Measurements from ENCODE around the gene MAGOH.
A peak's percentile ranks its signal among the peaks of the same experiment; 100 is the strongest.
"Not testable (repeated sequence)": the region's sequence is repeated elsewhere in the genome, so short reads cannot be mapped to it uniquely, and the experiment has no call there.

MAGOH gene

DNA sequence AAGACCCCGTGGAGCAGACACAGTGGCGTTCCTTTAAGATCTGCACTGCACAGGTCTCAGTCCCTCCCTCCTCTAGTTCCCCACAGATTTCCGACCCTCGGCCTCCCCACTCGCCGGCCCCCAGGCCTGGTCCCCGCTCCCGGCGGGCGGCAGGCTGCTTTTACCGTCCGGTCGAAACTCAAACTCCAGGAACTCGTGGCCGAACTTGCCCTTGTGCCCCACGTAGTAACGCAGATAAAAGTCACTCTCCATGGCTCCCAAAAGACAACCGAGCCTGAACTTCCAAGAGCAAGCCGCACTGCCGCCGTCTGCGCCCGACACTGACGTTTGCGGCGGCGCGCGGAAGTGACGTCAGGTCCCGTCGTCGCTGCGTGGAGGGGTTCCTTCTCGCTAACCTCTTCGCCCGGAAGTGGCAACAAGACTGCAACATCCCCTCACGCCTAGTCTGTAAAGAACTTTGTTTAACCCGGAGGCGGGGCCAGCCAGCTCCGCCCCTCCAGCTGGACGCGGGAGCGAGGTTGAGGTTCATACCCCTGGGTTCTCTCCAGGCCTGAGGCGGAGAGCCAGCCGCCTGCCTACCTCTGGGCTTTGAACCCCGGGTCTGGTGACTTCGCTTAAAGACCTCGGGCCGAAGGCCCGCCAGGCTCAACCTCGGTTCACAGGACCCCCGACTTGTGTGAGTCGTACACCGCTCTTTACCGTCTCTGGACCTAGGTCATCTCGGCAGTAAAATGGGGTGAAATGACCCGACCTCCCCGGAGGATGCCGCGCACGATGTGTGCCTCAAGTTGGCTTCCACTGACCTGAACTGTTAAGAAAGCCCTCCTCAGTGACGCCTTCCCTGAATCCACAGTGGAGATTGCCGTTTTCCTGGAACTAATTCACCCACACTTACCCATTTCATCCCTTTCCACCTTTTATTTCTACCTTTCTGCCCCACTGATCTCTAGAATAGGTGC is at the start of gene MAGOH:
MAGOH (minus strand) TSS at position 322 of the 959 bp plus-strand sequence; CDS start at position 252, 70 bp downstream.
- peak; percentile 81 for DNase-seq

- no peak for DNase-seq
These were observed 48.6 kb upstream of the MAGOH start for GRCh38 chr1:53286955-53287354.

DNA sequence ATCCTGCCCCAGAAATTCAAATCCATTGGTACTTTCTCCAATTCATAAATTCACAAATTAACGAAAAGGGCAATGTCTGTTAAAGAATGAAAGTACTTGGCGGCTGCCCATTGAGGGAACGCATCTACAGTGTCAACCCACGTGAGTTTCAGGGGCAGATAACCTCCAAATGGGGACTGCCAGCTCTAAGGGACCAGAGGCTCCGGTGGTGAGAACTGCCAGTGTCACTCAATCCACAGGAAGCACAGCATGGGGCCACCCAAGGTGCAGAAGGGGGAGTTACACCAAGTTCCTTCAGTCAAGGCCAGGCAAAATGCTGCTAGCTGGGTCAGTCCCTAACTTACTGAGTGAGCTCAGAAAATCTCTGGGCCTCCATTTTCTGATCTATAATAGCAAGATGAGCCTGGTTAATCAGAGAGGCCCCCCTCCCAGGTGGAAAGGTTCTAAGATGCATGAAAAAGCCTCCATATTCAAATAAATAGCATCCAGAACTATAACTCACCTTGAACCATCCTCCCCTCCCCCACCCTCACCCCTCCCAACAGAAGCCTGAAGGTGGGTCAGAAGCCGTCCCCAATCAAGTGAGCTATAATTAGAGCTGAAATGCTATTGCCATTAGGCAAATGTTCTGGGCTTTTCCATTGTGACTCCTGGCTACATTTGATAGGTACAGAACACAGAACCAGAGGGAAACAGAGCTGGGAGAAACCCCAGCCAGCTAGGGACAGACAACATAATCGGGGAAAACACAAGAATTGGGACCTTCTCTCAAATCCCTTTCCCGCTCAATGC is 47.8 kb upstream of the MAGOH start:
- no peak for DNase-seq

DNA sequence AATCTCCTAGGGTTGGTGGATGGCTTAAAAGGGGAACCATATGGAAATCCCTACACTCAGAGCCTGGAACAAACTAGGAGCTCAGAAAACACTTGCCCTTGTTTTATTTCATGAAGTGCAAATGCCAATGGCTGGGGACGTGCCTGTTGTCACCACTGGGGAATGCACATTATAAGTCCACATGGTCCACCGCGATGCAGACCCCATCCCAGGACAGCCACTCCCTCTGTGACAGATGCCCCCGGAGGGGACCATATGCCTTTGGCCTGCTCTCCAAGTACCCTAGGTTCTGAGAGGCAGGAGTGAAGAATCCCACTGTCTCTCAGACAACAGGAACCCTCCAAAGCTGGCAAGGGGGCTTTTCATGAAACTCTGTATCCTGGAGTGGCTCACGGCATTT is 47.2 kb upstream of the MAGOH start:
- DNase-seq, result no peak

DNA sequence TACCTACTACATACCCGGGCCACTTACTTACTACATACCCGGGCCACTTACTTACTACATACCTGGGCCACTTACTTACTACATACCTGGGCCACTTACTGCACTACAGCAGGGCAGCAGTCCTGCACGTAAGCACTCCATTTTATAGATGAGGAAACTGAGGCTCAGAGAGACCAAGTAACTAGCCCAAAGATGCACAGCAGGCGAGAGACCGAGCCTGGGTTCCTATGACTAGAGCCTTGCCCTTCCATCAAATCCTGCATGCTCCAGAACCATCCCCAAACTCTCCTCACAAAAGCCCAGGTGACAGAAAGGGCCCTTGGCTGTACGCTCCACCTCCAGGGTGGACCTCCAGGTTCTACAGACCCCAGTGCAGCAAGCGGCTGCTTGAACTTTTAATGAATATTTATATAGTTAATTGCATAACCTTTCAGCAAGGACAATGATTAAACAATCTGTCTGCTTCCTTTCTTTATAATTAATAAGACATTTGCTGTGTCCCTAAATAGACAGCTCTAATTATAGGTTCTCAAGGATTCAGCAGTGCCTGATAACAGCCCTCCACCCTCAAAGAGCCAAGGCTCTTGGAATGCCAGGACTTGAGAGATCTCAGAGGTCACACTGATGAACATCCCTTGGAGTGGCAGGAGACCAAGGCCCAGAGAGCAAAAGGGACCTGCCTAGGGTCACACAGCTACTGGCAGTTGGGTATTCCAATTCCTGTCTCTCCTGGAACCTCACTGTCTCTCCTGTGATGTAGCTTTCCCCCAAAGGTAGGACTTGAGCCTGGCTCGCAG is 46.1 kb upstream of the MAGOH start:
- DNase-seq, result no peak

- DNase-seq, result not testable (repeated sequence)
These were observed 44.8 kb upstream of the MAGOH start for GRCh38 chr1:53283156-53283555.

DNA sequence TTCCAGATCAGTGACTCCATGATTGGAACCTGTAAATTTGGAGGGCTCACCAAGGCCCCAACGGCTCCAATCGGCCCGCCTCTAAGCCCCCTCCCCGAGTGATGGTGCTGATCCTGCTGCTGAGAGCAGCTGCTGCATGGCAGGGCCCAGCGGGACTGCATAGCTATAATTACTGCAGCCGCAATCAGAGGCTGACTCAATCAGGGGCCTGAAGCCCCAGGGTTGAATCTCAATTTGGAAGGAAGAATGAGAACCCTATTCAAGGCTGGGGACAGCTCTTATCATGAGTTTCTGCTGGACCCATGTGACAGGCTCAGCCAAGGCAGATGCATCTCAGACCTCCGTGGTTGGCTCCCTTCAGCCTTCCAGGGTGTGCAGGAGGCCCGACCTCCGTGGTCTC is 42.8 kb upstream of the MAGOH start:
- no peak for DNase-seq

- no peak for DNase-seq
These were observed 42.2 kb upstream of the MAGOH start for GRCh38 chr1:53280496-53280895.

- no peak for DNase-seq
These were observed 41.2 kb upstream of the MAGOH start for GRCh38 chr1:53279296-53280200.

DNA sequence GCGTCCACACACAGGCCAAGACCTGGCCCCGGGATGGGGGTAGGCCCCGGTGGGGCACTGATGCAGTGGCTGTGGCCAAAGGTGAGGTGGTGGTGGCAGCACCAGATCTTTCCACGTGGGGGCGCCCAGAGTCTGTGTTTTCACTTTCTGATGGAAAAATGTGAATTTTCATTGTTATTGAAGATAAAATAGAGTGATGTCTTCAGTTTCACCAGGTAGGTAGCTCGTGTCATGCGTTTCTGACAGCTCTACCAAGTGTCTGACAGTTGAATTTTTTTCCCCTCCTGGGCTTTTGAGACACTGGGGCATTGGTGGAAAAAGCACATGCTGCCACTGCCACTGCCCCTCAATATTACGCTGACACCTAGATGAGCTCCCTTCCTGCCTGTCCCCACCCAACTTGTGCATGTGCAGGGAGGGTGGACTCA is 40.0 kb upstream of the MAGOH start:
- DNase-seq, result no peak

- DNase-seq, result no peak
These were observed 39.0 kb upstream of the MAGOH start for GRCh38 chr1:53277326-53277725.

DNA sequence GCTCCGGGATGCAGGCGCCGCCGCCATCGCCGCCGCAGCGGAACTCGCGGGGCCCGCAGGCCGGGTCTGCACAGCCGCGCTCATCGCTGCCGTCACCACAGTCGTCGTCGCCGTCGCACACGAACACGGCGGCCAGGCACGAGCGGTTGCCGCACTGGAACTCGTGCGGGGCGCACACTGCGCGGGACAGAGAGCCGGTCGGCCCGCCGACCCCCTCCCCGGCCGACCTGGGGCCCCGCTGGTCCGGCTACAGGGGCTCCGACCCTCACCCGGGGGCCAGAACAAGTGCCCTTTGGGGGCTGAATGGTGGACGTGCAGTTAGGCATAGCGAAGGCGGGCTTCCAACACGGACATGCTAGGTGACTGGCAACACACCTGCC is 38.6 kb upstream of the MAGOH start:
- DNase-seq, result no peak

DNA sequence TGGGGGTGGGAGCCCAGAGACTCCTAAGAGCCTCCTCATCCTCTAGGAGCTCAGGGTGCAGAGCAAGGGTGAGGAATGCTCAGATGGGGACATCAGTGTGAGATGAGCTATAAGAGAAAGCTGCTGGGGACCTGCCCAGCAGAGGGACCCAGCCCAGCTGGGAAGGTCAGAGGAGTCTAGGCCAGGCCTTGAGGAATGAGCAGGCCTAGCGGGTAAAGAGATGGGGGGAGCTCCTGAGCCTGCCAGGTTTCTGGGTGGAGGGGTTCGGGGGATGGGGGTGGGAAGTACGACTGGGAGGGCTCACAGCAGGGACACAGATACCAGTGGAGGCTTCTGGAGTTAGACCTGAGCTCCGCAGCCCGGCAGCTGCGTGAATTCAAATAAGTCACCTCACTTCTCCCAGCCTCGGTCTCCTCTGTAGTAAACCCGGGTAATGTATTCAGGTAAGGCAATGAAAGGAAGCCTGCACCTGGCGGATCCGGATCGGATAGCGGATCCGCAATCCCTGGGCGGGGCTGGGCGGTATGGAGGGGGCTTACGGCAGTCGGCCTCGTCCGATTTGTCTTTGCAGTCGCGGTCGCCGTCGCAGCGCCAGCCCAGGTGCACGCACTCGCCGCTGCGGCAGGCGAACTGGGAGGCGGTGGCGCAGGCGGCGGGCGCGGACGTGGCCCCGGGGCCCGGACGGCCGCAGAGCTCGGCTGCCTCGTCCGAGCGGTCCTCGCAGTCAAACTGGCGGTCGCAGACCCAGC is 38.0 kb upstream of the MAGOH start:
- DNase-seq, result no peak

GRCh38 chr1:53275566-53275965 is 37.2 kb upstream of the MAGOH start:
- DNase-seq, result no peak

DNA sequence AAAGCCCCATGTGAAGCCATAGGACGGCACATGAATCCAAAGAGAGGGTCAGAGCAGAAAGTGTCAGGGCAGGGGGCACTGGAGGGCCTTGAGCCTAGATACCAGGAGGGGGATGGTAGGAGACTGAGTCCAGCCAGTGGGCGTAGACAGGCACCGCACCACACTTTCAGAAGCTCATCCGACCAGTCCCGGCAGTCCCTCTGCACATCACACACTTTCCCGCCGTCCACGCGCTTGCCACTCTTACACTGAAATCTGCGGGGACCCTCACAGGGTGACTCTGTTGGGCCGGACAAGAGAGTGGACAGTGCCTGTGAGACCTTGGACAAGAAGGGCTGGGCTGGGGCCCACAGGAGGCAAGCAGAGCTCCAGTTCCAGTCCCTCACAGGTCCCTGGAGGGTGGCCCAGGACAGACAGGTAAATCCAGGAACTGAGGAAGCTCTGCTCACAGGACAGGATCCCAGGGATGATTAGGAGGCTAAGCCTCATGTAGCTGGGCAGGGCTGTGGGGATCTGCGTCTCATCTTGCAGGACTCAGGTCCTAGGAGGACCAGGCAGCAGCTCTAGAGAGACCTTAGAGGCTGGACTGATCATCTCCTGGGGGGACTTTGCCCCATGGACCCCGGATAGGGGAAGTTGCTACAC is 36.3 kb upstream of the MAGOH start:
- no peak for DNase-seq

DNA sequence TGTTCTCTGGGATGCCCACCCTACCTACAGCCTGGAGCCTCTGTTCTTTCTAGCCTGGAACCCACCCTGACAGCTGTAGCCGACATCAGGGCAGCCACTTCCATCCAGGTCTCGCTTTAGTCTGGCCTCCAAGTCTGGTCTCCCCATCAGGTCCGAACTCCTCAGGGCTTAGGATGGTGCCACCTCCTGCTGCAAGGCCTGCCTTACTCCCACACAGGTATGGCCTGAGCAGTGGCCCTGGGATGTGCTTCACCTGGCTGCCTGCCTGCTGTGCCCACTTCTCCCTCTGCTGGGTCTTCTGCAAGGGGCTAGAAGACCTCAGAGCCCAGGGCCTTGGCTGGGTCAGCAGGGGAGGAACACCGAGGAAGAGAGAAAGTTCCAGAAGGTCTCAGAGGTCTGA is 35.7 kb upstream of the MAGOH start:
- DNase-seq, result no peak

DNA sequence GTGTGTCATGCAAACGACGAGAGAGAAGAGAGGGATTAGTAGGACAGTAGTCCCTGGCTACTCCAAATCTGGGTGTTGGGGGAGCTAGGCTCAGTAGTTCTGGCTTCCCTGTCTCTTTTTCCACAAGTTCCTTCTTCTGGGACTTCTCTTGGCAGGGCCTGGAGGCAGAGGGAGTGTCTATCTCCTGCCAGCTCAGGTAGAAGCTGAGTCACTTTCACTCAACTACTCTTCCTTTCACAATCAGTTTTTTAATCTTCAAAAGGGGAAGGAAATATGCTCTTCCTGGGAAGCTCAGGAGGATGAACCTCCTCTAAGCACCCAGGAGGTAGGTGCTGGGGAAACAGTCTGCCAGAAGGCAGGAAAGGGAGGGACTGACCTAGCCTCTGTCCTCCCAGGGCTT is 35.2 kb upstream of the MAGOH start:
- no peak for DNase-seq

DNA sequence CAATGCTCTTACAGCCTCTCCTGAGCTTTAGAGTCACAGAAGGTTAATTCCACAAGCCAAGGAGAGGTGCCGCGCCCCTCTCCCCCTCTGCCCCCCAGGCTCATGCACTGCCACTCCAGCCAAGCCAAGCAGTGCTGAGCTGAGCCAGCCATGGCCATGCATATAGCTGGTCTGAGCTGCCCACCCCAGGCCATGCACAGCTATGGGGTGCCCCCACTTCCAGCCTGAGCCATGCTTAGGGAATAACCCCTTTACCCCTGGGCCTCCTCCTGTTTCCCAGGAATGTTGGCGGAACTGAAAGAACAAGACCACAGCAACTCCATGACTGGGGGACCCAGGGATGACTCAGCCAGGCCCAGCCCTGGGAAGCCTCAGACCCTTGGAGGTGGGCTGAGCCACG is 34.0 kb upstream of the MAGOH start:
- no peak for DNase-seq

DNA sequence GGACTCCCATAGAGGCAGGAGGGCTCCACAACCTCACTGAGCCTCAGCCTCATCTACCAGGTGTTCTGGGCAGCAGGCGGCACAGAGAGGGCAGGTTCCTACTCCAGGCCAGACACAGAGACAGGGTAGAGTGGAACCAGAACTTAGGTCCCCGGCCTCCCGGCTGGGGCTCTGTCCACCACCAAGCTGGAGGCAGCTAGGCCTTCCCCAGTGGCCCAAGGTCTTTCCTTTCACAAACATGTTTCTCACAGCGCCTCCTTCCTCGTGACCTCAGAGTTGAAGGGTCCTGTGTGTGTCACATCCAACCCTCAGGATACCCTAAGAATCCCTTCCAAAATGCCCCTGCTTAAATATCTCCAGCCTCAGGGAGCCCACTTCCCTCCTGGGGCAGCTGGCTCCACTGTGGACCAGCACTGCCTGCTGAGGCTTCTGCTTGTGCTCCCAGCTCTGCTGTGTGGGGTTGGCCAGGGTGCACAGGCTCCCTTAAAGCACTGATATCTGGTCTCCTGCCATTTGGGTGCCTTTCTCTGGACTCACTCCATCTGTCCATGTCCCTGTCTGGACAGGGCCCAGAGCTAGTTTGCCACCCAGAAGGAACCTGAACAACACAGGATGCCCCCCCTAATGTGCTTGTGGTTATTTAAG is 33.2 kb upstream of the MAGOH start:
- DNase-seq, result no peak

- no peak for DNase-seq
These were observed 32.6 kb upstream of the MAGOH start for GRCh38 chr1:53270873-53271272.
